ENCODE measurements around the gene GPD2.

GPD2 gene

DNA sequence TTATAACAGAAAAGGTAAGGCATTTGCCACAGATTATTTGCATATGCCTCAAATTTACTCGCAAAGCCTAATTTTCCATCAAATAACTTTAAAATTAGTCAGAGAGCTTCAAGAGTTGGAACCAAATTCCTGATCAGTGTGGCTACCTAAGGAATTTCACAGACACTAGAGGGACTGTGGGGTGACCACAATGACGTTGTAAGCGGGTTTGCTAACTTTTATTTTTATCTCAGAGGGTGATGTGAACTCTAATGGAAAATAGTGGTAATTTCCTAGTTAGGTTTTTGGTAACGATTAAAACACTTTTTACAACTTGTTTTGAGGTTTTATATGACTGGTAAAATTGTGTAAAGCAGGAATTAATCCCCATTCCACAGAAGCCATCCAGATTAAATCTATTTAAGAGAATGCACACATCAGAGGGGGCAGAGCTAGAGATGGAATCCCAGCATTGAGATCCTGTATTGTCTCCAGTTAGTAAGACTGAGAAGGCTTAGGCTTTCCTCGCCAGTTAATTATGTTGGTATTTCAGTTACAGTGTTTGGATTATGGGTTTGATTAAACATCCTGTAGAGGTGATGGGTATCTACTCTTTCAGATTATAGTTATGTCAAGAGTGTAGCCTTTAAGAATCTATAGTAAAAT is 129.0 kb downstream of the GPD2 start:
- ATAC-seq = 0 out of 3 replicates have a peak, but pooled peaks have one; percentile 36
- TF ChIP-seq ISL1 (CRISPR knock-in tag; IDR thresholded peaks at IDR 0.05) = no peak
- TF ChIP-seq ZFP3 (CRISPR knock-in tag; IDR thresholded peaks at IDR 0.05) = no peak

DNA sequence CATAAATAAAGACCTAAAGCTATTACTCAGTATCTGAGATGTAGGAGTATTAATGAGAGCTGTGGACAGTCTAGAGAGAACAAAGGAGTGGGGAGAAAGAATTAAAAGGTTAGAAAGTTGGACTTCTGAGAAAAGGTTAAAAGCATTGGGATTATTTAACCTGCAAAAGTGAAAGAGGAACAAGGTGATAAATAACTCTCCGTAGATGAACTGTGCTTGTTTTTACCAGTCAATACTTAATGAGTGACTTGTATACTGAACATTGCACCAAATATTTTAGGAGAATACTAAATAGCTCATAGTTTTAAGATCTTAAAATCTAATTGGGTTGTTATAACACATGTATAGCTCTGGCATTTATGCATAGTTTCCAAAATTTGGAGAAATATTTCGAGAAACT is 137.5 kb downstream of the GPD2 start:
- TF ChIP-seq ZNF8 (CRISPR knock-in tag; IDR thresholded peaks at IDR 0.05) (no peak), ZNF70 (CRISPR knock-in tag; IDR thresholded peaks at IDR 0.05) (no peak), ZFP3 (CRISPR knock-in tag; IDR thresholded peaks at IDR 0.05) (no peak), TOX (CRISPR knock-in tag; IDR thresholded peaks at IDR 0.05; ENCODE audit: borderline replicate concordance) (no peak), ZNF565 (CRISPR knock-in tag; conservative IDR thresholded peaks at IDR 0.05; ENCODE audit: low read depth) (no peak), RARB (CRISPR knock-in tag; IDR thresholded peaks at IDR 0.05) (no peak), ARNTL (CRISPR knock-in tag; IDR thresholded peaks at IDR 0.05; ENCODE audit: borderline replicate concordance, low read depth) (no peak), CSDC2 (CRISPR knock-in tag; IDR thresholded peaks at IDR 0.05) (no peak), BACH2 (CRISPR knock-in tag; IDR thresholded peaks at IDR 0.05; ENCODE audit: borderline replicate concordance) (no peak), ZC3H10 (CRISPR knock-in tag; IDR thresholded peaks at IDR 0.05) (no peak)
- TF ChIP-seq, protein P1, sequence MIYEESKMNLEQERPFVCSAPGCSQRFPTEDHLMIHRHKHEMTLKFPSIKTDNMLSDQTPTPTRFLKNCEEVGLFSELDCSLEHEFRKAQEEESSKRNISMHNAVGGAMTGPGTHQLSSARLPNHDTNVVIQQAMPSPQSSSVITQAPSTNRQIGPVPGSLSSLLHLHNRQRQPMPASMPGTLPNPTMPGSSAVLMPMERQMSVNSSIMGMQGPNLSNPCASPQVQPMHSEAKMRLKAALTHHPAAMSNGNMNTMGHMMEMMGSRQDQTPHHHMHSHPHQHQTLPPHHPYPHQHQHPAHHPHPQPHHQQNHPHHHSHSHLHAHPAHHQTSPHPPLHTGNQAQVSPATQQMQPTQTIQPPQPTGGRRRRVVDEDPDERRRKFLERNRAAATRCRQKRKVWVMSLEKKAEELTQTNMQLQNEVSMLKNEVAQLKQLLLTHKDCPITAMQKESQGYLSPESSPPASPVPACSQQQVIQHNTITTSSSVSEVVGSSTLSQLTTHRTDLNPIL (CRISPR knock-in tag; IDR thresholded peaks at IDR 0.05; ENCODE audit: low read depth) = no peak
- TF ChIP-seq, protein P2, sequence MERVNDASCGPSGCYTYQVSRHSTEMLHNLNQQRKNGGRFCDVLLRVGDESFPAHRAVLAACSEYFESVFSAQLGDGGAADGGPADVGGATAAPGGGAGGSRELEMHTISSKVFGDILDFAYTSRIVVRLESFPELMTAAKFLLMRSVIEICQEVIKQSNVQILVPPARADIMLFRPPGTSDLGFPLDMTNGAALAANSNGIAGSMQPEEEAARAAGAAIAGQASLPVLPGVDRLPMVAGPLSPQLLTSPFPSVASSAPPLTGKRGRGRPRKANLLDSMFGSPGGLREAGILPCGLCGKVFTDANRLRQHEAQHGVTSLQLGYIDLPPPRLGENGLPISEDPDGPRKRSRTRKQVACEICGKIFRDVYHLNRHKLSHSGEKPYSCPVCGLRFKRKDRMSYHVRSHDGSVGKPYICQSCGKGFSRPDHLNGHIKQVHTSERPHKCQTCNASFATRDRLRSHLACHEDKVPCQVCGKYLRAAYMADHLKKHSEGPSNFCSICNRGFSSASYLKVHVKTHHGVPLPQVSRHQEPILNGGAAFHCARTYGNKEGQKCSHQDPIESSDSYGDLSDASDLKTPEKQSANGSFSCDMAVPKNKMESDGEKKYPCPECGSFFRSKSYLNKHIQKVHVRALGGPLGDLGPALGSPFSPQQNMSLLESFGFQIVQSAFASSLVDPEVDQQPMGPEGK (CRISPR knock-in tag; IDR thresholded peaks at IDR 0.05; ENCODE audit: borderline replicate concordance) = no peak

DNA sequence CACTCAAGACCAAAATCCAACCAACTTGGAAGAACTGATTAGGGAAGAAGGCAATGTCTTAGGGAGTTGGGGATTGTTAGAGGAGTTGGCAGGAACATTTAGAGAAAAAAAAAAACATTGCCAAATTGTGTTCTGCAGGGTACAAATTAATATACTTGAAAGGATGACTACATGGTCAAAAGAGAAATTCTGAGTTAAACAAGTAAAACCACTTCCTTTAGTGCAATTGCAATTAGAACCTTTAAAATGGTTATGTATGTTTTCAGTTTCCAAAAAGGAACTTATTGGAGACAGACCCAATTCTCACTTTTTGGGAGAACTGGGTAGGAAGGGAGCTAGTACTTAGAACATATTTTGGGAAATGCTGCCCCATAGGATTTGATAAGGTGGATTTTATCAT is 137.9 kb downstream of the GPD2 start:
- TF ChIP-seq, protein P3, sequence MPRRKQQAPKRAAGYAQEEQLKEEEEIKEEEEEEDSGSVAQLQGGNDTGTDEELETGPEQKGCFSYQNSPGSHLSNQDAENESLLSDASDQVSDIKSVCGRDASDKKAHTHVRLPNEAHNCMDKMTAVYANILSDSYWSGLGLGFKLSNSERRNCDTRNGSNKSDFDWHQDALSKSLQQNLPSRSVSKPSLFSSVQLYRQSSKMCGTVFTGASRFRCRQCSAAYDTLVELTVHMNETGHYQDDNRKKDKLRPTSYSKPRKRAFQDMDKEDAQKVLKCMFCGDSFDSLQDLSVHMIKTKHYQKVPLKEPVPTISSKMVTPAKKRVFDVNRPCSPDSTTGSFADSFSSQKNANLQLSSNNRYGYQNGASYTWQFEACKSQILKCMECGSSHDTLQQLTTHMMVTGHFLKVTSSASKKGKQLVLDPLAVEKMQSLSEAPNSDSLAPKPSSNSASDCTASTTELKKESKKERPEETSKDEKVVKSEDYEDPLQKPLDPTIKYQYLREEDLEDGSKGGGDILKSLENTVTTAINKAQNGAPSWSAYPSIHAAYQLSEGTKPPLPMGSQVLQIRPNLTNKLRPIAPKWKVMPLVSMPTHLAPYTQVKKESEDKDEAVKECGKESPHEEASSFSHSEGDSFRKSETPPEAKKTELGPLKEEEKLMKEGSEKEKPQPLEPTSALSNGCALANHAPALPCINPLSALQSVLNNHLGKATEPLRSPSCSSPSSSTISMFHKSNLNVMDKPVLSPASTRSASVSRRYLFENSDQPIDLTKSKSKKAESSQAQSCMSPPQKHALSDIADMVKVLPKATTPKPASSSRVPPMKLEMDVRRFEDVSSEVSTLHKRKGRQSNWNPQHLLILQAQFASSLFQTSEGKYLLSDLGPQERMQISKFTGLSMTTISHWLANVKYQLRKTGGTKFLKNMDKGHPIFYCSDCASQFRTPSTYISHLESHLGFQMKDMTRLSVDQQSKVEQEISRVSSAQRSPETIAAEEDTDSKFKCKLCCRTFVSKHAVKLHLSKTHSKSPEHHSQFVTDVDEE (CRISPR knock-in tag; IDR thresholded peaks at IDR 0.05) = no peak
- TF ChIP-seq CSDC2 (CRISPR knock-in tag; IDR thresholded peaks at IDR 0.05) (no peak), ARNTL (CRISPR knock-in tag; IDR thresholded peaks at IDR 0.05; ENCODE audit: borderline replicate concordance, low read depth) (no peak), BACH2 (CRISPR knock-in tag; IDR thresholded peaks at IDR 0.05; ENCODE audit: borderline replicate concordance) (no peak), ZNF70 (CRISPR knock-in tag; IDR thresholded peaks at IDR 0.05) (no peak), TCF4 (CRISPR knock-in tag; IDR thresholded peaks at IDR 0.05; ENCODE audit: borderline replicate concordance) (no peak), ZC3H10 (CRISPR knock-in tag; IDR thresholded peaks at IDR 0.05) (no peak), GLIS3 (CRISPR knock-in tag; IDR thresholded peaks at IDR 0.05) (no peak), ZNF565 (CRISPR knock-in tag; conservative IDR thresholded peaks at IDR 0.05; ENCODE audit: low read depth) (no peak), OSR1 (CRISPR knock-in tag; IDR thresholded peaks at IDR 0.05) (no peak), SNAI2 (CRISPR knock-in tag; IDR thresholded peaks at IDR 0.05) (no peak), PPARA (CRISPR knock-in tag; IDR thresholded peaks at IDR 0.05; ENCODE audit: borderline replicate concordance) (no peak), TOX (CRISPR knock-in tag; IDR thresholded peaks at IDR 0.05; ENCODE audit: borderline replicate concordance) (no peak)
- TF ChIP-seq, protein P4, sequence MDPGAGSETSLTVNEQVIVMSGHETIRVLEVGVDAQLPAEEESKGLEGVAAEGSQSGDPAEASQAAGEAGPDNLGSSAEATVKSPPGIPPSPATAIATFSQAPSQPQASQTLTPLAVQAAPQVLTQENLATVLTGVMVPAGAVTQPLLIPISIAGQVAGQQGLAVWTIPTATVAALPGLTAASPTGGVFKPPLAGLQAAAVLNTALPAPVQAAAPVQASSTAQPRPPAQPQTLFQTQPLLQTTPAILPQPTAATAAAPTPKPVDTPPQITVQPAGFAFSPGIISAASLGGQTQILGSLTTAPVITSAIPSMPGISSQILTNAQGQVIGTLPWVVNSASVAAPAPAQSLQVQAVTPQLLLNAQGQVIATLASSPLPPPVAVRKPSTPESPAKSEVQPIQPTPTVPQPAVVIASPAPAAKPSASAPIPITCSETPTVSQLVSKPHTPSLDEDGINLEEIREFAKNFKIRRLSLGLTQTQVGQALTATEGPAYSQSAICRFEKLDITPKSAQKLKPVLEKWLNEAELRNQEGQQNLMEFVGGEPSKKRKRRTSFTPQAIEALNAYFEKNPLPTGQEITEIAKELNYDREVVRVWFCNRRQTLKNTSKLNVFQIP (CRISPR knock-in tag; IDR thresholded peaks at IDR 0.05; ENCODE audit: borderline replicate concordance, low read depth) = no peak
- TF ChIP-seq, protein P5, sequence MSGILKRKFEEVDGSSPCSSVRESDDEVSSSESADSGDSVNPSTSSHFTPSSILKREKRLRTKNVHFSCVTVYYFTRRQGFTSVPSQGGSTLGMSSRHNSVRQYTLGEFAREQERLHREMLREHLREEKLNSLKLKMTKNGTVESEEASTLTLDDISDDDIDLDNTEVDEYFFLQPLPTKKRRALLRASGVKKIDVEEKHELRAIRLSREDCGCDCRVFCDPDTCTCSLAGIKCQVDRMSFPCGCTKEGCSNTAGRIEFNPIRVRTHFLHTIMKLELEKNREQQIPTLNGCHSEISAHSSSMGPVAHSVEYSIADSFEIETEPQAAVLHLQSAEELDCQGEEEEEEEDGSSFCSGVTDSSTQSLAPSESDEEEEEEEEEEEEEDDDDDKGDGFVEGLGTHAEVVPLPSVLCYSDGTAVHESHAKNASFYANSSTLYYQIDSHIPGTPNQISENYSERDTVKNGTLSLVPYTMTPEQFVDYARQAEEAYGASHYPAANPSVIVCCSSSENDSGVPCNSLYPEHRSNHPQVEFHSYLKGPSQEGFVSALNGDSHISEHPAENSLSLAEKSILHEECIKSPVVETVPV (CRISPR knock-in tag; IDR thresholded peaks at IDR 0.05) = no peak
- ATAC-seq = no peak

More for the DNA sequence above, 137.5 kb downstream of the GPD2 start:
- ATAC-seq = no peak

All from SK-N-SH treated with all-trans-retinoic acid at 6 μM for 48 hours (cell line).